ENCODE results near the gene TM4SF20.

The TM4SF20 gene

GRCh38 chr2:227395556-227395955, 16.4 kb upstream of the TM4SF20 start:
- Histone ChIP-seq H3K27me3 (no peaks in the 10 kb centered on the region), H3K27ac (no peak overlapping the region), H3K36me3 (no peaks in the 10 kb centered on the region), H3K4me1 (ENCODE audit: control insufficient read depth in 1 of 2, insufficient read depth in 1 of 2, low read depth in 1 of 2, low read length in 1 of 2) (peaks cover 9 to 18% of the 10 kb centered on the region in 2 experiments), H3K9me3 (no peaks in the 10 kb centered on the region), H3K4me3 (ENCODE audit: low read depth in 1 of 2, low read length in 1 of 2) (no peak overlapping the region)
- no peak for TF ChIP-seq CTCF (IDR thresholded peaks at IDR 0.05)

DNA sequence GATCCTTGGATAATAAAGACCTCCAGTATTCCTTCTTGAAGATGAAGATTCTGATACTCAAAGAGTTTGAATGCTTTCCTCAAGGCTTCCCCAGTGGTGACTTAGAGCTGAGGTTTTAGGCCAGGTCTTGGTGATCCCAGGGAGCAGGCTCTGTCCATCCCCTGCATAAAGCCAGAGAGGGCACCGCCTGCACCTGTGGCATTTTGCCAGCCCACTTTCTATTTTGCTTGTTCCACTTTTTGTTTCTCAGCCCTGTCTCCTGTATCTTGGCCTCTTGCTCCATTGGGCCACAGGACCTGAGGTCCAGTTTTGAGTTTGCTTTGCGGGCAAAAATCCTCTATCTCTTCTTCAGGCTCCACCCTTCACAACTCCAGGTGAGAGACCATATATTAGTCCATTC, 15.3 kb upstream of the TM4SF20 start:
- no peak for TF ChIP-seq CTCF (IDR thresholded peaks at IDR 0.05)

DNA sequence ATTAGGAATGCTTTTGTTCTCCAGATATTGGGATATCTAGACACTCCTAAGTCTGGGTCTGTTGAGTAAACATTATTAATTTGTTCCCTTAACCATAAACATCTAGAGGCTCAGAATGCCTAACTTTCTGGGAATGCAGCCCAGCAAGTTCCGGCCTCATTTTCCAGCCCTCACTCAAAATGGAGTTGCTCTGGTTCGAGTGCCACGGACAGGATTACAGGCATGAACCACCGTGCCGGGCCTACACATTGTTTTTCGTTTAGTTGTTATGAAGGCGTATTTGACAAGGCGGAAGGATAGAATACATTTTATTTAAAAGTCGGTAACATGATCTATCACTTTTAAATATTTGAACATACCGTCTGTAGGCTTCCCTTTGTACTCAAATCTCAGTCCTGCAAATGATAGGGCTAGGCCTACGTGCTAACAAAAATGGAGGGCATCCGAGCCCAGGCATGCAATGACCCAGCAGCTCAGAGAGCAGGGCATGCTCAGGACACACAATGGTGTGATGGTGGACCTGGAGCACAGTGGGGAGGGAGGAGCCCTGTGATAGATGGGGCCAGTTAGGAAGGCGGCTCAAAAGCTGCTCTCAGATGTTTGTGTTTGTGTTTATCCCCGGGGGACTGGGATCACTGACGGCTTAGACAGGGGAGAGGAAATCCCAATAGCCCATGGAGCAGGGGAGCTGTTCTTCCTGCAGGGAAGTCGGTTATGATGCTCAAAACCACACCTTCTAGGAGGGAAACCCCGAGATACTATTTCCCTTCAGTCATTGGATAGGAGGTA, 11.6 kb upstream of the TM4SF20 start:
- H3K27me3 ChIP-seq: no peaks in the 10 kb centered on the region
- no peaks in the 10 kb centered on the region for H3K36me3 ChIP-seq
- H3K4me1 ChIP-seq (ENCODE audit: control insufficient read depth in 1 of 2, insufficient read depth in 1 of 2, low read depth in 1 of 2, low read length in 1 of 2): peaks cover 0 to 4% of the 10 kb centered on the region in 2 experiments
- no peak overlapping the region for H3K27ac ChIP-seq
- TF ChIP-seq CTCF (IDR thresholded peaks at IDR 0.05): no peak
- no peaks in the 10 kb centered on the region for H3K9me3 ChIP-seq
- no peak overlapping the region for H3K4me3 ChIP-seq (ENCODE audit: low read depth in 1 of 2, low read length in 1 of 2)

More for the DNA sequence above, 15.3 kb upstream of the TM4SF20 start:
- H3K9me3 ChIP-seq: no peaks in the 10 kb centered on the region
- no peak overlapping the region for H3K27ac ChIP-seq
- H3K4me1 ChIP-seq (ENCODE audit: control insufficient read depth in 1 of 2, insufficient read depth in 1 of 2, low read depth in 1 of 2, low read length in 1 of 2): peaks cover 9 to 18% of the 10 kb centered on the region in 2 experiments
- H3K4me3 ChIP-seq (ENCODE audit: low read depth in 1 of 2, low read length in 1 of 2): no peak overlapping the region
- H3K36me3 ChIP-seq: no peaks in the 10 kb centered on the region
- H3K27me3 ChIP-seq: no peaks in the 10 kb centered on the region

GRCh38 chr2:227389661-227390060, 10.6 kb upstream of the TM4SF20 start:
- no peaks in the 10 kb centered on the region for H3K36me3 ChIP-seq

DNA sequence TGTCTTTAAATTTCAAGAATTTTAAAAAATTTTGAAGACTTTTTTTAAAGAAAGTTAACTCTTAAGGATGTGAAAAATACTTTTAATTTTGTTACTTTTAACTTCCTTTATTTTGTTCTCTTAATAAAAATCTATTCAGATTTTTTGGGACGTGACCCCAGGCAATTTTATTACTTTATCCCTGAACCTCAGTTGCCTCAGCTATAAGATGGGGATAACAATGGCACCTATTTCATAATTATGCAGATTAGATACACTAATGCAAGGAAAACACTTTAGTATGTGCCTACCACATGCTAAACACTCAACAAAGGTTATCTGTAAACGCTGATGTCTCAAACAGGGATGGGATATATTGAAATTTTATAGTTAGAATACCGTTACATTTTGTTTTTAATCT, 10.1 kb upstream of the TM4SF20 start:
- Histone ChIP-seq H3K4me1 (ENCODE audit: control insufficient read depth in 1 of 2, insufficient read depth in 1 of 2, low read depth in 1 of 2, low read length in 1 of 2) (peaks cover 3 to 11% of the 10 kb centered on the region in 2 experiments), H3K27ac (no peak overlapping the region)

More at GRCh38 chr2:227389661-227390060, 10.6 kb upstream of the TM4SF20 start:
- H3K27me3 ChIP-seq: peaks cover 2% of the 10 kb centered on the region
- no peak overlapping the region for H3K4me3 ChIP-seq (ENCODE audit: low read depth in 1 of 2, low read length in 1 of 2)
- H3K9me3 ChIP-seq: no peaks in the 10 kb centered on the region
- no peak overlapping the region for H3K27ac ChIP-seq
- TF ChIP-seq CTCF (IDR thresholded peaks at IDR 0.05): no peak
- H3K4me1 ChIP-seq (ENCODE audit: control insufficient read depth in 1 of 2, insufficient read depth in 1 of 2, low read depth in 1 of 2, low read length in 1 of 2): peaks cover 3 to 11% of the 10 kb centered on the region in 2 experiments

More for the DNA sequence above, 10.1 kb upstream of the TM4SF20 start:
- no peaks in the 10 kb centered on the region for H3K36me3 ChIP-seq
- H3K27me3 ChIP-seq: peaks cover 6% of the 10 kb centered on the region
- TF ChIP-seq CTCF (IDR thresholded peaks at IDR 0.05): no peak
- H3K9me3 ChIP-seq: no peaks in the 10 kb centered on the region
- no peak overlapping the region for H3K4me3 ChIP-seq (ENCODE audit: low read depth in 1 of 2, low read length in 1 of 2)

Data from neutrophil (primary cell).